ENCODE data around the gene NDUFB2.
"Not testable (repeated sequence)": the region's sequence is repeated elsewhere in the genome, so short reads cannot be mapped to it uniquely, and the experiment has no call there.

Gene NDUFB2

GRCh38 chr7:140689199-140690152, 7.0 kb upstream of the NDUFB2 start:
- no peak for DNase-seq (ENCODE audit: low read depth in 3 of 3)

DNA sequence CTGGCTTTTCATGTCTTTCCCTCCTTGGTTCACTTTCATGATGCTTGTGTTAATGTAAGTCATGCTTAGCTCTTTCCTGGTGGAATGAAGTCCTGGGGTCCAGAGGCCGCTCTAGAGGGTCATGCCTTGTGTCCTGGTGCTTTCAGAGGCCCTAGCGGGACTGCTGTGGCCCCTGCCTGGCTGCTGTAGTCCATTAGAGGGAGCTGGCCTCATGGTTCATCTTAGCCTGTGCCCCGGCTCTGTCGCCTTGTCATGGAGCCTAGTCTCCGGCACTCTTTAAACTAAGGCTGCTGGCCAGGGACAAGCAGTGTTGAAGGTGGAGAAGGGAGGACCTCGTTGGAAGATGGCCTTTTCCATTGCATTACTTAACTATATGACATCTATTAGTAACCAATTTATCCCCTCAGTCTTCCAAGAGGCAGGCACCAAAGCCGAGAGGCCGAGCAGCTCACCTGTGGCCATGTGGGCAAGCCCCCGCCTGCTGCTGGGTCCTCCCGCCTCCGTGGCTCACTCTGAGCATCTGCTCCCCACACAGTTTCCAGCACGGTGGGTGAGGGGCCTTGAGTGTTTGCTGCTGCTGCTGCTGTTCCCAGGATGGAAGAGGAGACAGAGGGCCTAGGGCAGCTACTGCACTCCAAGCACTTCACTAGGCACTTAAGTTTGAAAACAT, 5.0 kb upstream of the NDUFB2 start:
- no peak for DNase-seq (ENCODE audit: low read depth in 3 of 3)

DNA sequence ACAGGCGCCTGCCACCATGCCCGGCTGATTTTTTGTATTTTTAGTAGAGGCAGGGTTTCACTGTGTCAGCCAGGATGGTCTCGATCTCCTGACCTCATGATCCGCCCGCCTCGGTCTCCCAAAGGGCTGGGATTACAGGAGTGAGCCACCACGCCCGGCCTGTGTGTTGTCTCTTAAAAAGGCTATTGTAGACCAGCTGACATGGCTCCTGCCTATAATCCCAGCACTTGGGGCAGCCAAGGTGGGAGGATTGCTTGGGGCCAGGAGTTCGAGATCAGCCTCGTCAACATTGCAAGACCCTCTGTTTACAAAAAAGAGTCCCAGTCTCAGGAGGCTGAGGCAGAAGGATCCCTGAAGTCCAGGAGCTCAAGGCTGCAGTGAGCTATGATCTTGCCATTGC, 2.7 kb upstream of the NDUFB2 start:
- DNase-seq (ENCODE audit: low read depth in 3 of 3) = not testable (repeated sequence)

GRCh38 chr7:140694592-140694991, 1.9 kb upstream of the NDUFB2 start:
- no peak for DNase-seq (ENCODE audit: low read depth in 3 of 3)

- DNase-seq (ENCODE audit: low read depth in 3 of 3) = no peak
Observed at GRCh38 chr7:140695381-140695780, 1.1 kb upstream of the NDUFB2 start.

DNA sequence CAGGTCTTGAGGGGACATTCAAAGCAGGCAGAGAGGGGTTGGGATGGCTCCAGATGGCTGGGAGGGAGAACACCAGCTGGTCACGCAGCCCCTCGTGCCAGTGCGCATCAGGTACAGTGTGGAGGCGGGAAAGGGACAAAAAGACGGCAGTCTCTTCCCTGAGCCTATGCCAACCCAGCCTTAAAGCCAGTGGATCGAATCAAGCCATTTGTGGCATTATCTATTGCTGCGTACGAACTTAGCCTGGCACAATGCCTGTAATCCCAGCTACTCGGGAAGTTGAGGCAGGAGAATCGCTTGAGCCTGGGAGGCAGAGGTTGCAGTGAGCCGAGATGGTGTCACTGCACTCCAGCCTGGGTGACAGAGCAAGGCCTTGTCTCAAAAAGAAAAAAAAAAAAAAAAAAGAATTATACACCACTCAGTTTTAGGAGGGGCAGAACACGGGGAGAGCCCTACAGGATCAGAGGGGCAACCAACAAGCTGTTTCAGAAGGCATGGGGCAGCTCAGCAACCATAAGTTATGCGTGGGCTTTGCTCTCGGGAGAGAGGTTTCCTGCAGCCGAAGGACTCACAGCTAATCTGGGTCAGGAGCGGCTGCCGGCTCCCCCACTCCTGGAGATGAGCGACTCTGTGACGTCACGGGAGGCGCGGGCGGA, 356 bp upstream of the NDUFB2 start:
- peak; percentile 90 to 95 (median 91) for DNase-seq (ENCODE audit: low read depth in 3 of 3)

DNA sequence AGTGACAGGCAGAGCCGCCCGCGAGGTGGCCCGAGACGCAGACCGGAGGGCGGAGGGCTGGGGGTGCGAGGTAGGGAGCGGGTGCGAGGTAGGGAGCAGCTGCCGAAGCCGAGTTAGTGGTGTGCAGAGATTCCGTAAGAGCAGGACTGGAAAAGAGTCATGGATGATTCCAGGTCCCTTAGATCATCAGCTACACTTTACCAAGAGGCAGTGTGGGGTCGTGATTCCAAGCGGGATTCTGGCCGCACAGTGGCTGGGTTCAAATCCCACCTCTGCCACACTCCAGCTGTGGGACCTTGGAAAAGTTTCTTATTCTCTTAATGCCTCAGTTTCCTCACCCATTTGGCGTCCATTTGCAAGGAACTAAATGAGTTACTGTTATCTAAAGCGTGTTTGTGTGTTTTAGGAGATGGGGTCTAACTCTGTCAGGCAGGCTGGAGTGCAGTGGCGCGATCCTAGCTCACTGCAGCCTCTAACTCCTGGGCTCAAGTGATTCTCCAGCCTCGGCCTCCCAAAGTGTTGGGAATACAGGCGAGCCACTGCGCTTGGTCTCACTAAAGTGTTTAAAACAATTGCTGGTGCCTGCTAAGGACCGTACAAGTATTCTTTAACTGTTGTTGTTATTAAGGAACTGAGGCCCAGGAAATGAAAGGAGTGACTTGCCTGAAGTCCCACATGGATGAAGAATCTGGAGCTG, 1.1 kb downstream of the NDUFB2 start:
- DNase-seq (ENCODE audit: low read depth in 3 of 3) = no peak

- no peak for DNase-seq (ENCODE audit: low read depth in 3 of 3)
Observed at GRCh38 chr7:140698477-140698876, 2.0 kb downstream of the NDUFB2 start.

- no peak for DNase-seq (ENCODE audit: low read depth in 3 of 3)
Observed at GRCh38 chr7:140702774-140703173, 6.3 kb downstream of the NDUFB2 start.

- DNase-seq (ENCODE audit: low read depth in 3 of 3) = no peak
Observed at GRCh38 chr7:140704205-140704604, 7.7 kb downstream of the NDUFB2 start.

DNA sequence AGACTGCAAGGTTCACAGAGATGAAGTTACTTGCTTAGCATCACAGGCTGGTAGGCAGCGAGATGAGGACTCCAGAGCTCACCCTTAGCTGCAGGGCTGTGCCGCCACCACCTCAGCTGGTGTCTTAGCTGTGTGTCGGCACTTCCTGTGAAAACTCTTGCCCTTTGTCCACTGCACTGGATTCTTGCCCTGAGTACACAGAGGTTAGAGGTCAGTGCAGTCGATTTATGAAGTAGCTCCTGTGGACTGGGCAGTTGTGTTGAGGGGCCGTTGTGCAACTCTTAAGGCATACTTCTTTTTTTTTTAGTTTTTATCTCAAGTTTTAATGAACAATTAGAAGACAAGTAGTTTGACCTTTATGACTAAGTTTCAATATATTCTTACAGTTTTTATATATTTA, 10.6 kb downstream of the NDUFB2 start:
- no peak for DNase-seq (ENCODE audit: low read depth in 3 of 3)

- DNase-seq (ENCODE audit: low read depth in 3 of 3) = not testable (repeated sequence)
Observed at GRCh38 chr7:140708764-140709163, 12.3 kb downstream of the NDUFB2 start.

DNA sequence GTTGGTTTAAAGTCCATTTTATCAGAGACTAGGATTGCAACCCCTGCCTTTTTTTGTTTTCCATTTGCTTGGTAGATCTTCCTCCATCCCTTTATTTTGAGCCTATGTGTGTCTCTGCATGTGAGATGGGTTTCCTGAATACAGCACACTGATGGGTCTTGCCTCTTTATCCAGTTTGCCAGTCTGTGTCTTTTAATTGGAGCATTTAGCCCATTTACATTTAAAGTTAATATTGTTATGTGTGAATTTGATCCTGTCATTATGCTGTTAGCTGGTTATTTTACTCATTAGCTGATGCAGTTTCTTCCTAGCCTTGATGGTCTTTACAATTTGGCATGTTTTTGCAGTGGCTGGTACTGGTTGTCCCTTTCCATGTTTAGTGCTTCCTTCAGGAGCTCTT, 15.9 kb downstream of the NDUFB2 start:
- not testable (repeated sequence) for DNase-seq (ENCODE audit: low read depth in 3 of 3)

DNA sequence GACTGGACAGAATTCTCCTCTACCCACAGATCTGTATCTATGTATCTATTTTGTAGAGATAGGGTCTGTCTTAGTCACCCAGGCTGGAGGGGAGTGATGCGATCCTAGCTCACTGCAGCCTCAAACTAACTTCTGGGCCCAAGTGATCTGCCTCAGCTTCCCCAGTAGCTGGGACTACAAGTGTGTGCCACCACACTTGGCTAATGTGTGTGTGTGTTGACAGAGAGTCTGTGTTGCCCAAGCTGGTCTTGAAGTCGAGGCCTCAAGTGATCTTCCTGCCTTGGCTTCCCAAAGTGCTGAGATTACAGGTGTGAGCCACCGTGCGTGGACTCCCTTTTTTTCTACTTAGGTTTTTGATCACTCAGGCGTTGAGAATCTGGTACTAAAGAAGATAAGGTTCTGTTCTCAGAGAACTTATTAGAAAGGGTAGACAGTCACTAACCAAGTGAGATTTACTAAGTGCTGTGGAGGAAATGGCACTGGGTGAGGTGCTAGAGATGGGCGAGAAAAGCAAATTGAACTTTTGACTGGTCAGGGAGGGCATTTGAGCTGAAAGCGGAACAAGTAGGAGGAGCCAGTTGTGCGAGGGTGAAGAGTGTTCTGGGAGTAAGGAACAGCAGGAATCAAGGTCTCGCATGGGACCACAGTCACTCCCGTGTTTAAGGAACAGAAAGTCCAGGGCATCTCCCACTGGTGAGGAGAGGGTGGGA, 18.0 kb downstream of the NDUFB2 start:
- no peak for DNase-seq (ENCODE audit: low read depth in 3 of 3)

GRCh38 chr7:140719721-140720120, 23.2 kb downstream of the NDUFB2 start:
- DNase-seq (ENCODE audit: low read depth in 3 of 3) = no peak

- no peak for DNase-seq (ENCODE audit: low read depth in 3 of 3)
Observed at GRCh38 chr7:140722254-140722653, 25.7 kb downstream of the NDUFB2 start.

GRCh38 chr7:140723006-140723405, 26.5 kb downstream of the NDUFB2 start:
- peak in 2 of 3 donors; percentile 5 to 11 for DNase-seq (ENCODE audit: low read depth in 3 of 3)

GRCh38 chr7:140723574-140723973, 27.1 kb downstream of the NDUFB2 start:
- no peak for DNase-seq (ENCODE audit: low read depth in 3 of 3)

DNA sequence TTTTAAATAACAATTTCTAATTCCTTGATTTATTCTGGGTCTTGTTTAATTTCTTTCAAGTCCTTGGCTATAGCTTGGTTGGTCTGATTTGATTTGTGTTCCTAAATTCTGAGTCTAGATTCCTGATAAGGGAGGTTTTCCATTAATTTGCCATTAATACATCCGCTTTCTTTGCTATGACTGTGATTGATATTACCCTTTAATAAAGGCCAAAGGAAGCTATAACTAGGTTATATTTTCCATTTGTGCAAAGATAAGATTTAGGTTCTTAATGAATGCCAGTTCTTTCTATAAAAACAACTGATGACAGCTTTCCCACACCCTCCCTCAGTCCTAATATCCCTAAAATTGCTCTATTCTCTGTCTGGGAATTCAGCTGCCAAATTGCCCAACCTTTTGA, 28.2 kb downstream of the NDUFB2 start:
- no peak for DNase-seq (ENCODE audit: low read depth in 3 of 3)

GRCh38 chr7:140726281-140726680, 29.8 kb downstream of the NDUFB2 start:
- no peak for DNase-seq (ENCODE audit: low read depth in 3 of 3)

- no peak for DNase-seq (ENCODE audit: low read depth in 3 of 3)
Observed at GRCh38 chr7:140732416-140732815, 35.9 kb downstream of the NDUFB2 start.
